HCT116 (cell line): ENCODE data around the gene TDG. TPM values are rescaled to one million over a fixed set of nuclear protein-coding genes. Genes with fewer than 3 reads are reported as not detected.

Source experiments
- ATAC-seq: fragments of 200-7000 bp; cut with Tn5 transposase; 2 replicates; pipeline ENCODE4 v1.9.1; 2020; ENCODE audit warnings: mild to moderate bottlenecking, moderate library complexity
- BruUV-seq: library from RNA; stranded (reverse); fragments of 400-500 nt; replicated peaks from 2 replicates; lab custom pipeline; 2021; lab: Mats Ljungman, UMichigan
- CTCF ChIA-PET: fragments of 300-600 bp; sonication (Branson Sonifier 250); formaldehyde crosslinking; loops from one replicate; lab custom pipeline; 2021; ENCODE audit warnings: antibody characterized with exemption; lab: Charles Lee
- POLR2A ChIA-PET: fragments of 300-600, 350-600 bp; sonication (Branson Sonifier 250); formaldehyde crosslinking; loops from one replicate; lab custom pipeline; 2021; ENCODE audit warnings: antibody characterized with exemption; lab: Charles Lee
- RAD21 ChIA-PET, 2 experiments: fragments of 300-600 bp; sonication (Branson Sonifier 250); formaldehyde crosslinking; loops; one replicate each; lab custom pipeline; 2023; ENCODE audit warnings: low total read pairs in 2 of 2; ENCODE audit not compliant: uncharacterized antibody in 2 of 2, unreplicated experiment in 2 of 2, low non-redundant PET in 1 of 2; lab: Charles Lee
- DNase-seq: peaks from one replicate; pipeline ENCODE4 v3.0.0-alpha.2; 2010; ENCODE audit warnings: low read depth, low spot score
- H2AFZ ChIP-seq: fragments of 200-600 bp; shearing (Covaris generic), sonication (generic); 2 replicates; pipeline ENCODE4 v1.6.1; 2017; ENCODE audit warnings: low read depth, mixed run types, mixed read lengths, antibody characterized with exemption, low read length; ENCODE audit not compliant: poor library complexity, severe bottlenecking
- H3K27ac ChIP-seq: 2 replicates; pipeline ENCODE4 v1.5.1; 2012; ENCODE audit warnings: low read depth, low read length
- H3K27me3 ChIP-seq: fragments of 200-600 bp; sonication (generic); 2 replicates; pipeline ENCODE4 v1.6.1; 2016; ENCODE audit warnings: mixed run types, low read length, mixed read lengths; ENCODE audit not compliant: insufficient read depth
- H3K36me3 ChIP-seq, 2 experiments: fragments of 200-500 bp in 1 of 2; fragments of 200-600 bp in 1 of 2; sonication (Bioruptor generic) in 1 of 2; sonication (generic) in 1 of 2; 2 replicates each; pipeline versions ENCODE4 v1.5.1 to v1.6.1; 2014 to 2016; ENCODE audit warnings: low read length in 2 of 2, inconsistent platforms in 1 of 2, mixed read lengths in 1 of 2, mixed run types in 1 of 2; ENCODE audit not compliant: insufficient read depth in 2 of 2, control insufficient read depth in 1 of 2
- H3K4me1 ChIP-seq, 2 experiments: fragments of 200-600 bp in 1 of 2; sonication (generic) in 1 of 2; 2 replicates each; pipeline versions ENCODE4 v1.5.1 to v1.6.1; 2012 to 2017; ENCODE audit warnings: low read length in 2 of 2, inconsistent platforms in 1 of 2, mild to moderate bottlenecking in 1 of 2, mixed read lengths in 1 of 2, mixed run types in 1 of 2, moderate library complexity in 1 of 2; ENCODE audit not compliant: insufficient read depth in 2 of 2, control insufficient read depth in 1 of 2
- H3K4me2 ChIP-seq: fragments of 200-600 bp; sonication (generic); 2 replicates; pipeline ENCODE4 v1.6.1; 2017; ENCODE audit warnings: mixed run types, low read length, mixed read lengths
- H3K4me3 ChIP-seq, 2 experiments: fragments of 200-600 bp in 1 of 2; sonication (generic) in 1 of 2; replicated peaks in 1 of 2; 2 replicates each; pipeline ENCODE4 v1.5.1; 2011 to 2016; ENCODE audit warnings: low read length in 2 of 2, control low read depth in 1 of 2, low read depth in 1 of 2, mild to moderate bottlenecking in 1 of 2, mixed read lengths in 1 of 2, mixed run types in 1 of 2
- H3K79me2 ChIP-seq: fragments of 200-600 bp; sonication (generic); 2 replicates; pipeline ENCODE4 v1.6.1; 2017; ENCODE audit warnings: mild to moderate bottlenecking, mixed run types, low read length, moderate library complexity, mixed read lengths; ENCODE audit not compliant: insufficient read depth
- H3K9ac ChIP-seq: fragments of 200-600 bp; sonication (generic); 2 replicates; pipeline ENCODE4 v1.6.1; 2016; ENCODE audit warnings: low read length, mixed read lengths
- H3K9me2 ChIP-seq: fragments of 200-600 bp; sonication (generic), shearing (Covaris generic); 2 replicates; pipeline ENCODE4 v1.6.1; 2017; ENCODE audit warnings: mixed run types, mild to moderate bottlenecking, moderate library complexity; ENCODE audit not compliant: insufficient read depth
- H3K9me3 ChIP-seq, 2 experiments: fragments of 200-500 bp in 1 of 2; fragments of 200-600 bp in 1 of 2; sonication (Bioruptor generic) in 1 of 2; sonication (generic) in 1 of 2; 2 replicates each; pipeline ENCODE4 v1.6.1; 2014 to 2017; ENCODE audit warnings: low read length in 2 of 2, mixed read lengths in 2 of 2, inconsistent platforms in 1 of 2, low read depth in 1 of 2, mild to moderate bottlenecking in 1 of 2, mixed run types in 1 of 2, moderate library complexity in 1 of 2; ENCODE audit not compliant: control insufficient read depth in 1 of 2, insufficient read depth in 1 of 2
- H4K20me1 ChIP-seq: fragments of 200-600 bp; sonication (generic), shearing (Covaris generic); 2 replicates; pipeline ENCODE4 v1.6.1; 2017; ENCODE audit warnings: mixed run types, mild to moderate bottlenecking, moderate library complexity; ENCODE audit not compliant: insufficient read depth
- ATF3 ChIP-seq: IDR thresholded peaks from 2 replicates; pipeline ENCODE4 v1.6.1; 2012
- CEBPB ChIP-seq: IDR thresholded peaks from 2 replicates; pipeline ENCODE4 v1.6.1; 2012; ENCODE audit warnings: low read depth
- EGR1 ChIP-seq: IDR thresholded peaks from 2 replicates; pipeline ENCODE4 v1.6.1; 2012; ENCODE audit warnings: low read depth
- ELF1 ChIP-seq: IDR thresholded peaks from 2 replicates; pipeline ENCODE4 v1.6.1; 2012; ENCODE audit warnings: low read depth, borderline replicate concordance
- POLR2A ChIP-seq: IDR thresholded peaks from 2 replicates; pipeline ENCODE4 v1.7.0; 2011; ENCODE audit warnings: borderline replicate concordance; ENCODE audit not compliant: insufficient read depth, insufficient read length; ENCODE audit errors: extremely low read depth
- POLR2AphosphoS5 ChIP-seq: IDR thresholded peaks from 2 replicates; pipeline ENCODE4 v1.6.1; 2011; ENCODE audit warnings: mild to moderate bottlenecking, low read depth, low read length, moderate library complexity
- SP1 ChIP-seq: IDR thresholded peaks from 2 replicates; pipeline ENCODE4 v1.6.1; 2012; ENCODE audit warnings: low read depth
- ZBTB33 ChIP-seq: IDR thresholded peaks from 2 replicates; pipeline ENCODE4 v1.6.1; 2011; ENCODE audit warnings: mild to moderate bottlenecking, low read length, moderate library complexity; ENCODE audit not compliant: insufficient replicate concordance; ENCODE audit errors: extremely low read depth
- ZFX ChIP-seq: fragments of 450-650 bp; IDR thresholded peaks from 2 replicates; pipeline ENCODE4 v1.6.1; 2017
- intact Hi-C: fragments of 100-400 bp; cut with micrococcal nuclease; formaldehyde crosslinking; loops from 2 replicates; pipeline ENCODE4 v1.10.0; 2022
- total RNA-seq: library from RNA; stranded (reverse); gene quantifications from one replicate; pipeline ENCODE4 v1.2.1, GENCODE V29; 2021; ENCODE audit not compliant: unreplicated experiment

The TDG gene
- total RNA-seq, 1 experiment from 2014 or later = 23.9 TPM

- no peak overlapping the region for H3K27ac ChIP-seq
- intact Hi-C loops = no loop called here
- ATAC-seq (no peak), DNase-seq (no peak)
- no peaks in the 10 kb centered on the region for H3K79me2 ChIP-seq
- H3K4me2 ChIP-seq = no peak overlapping the region
- no peaks in the 10 kb centered on the region for H4K20me1 ChIP-seq
- no peak overlapping the region for H3K9ac ChIP-seq
- ChIA-PET POLR2A (no interaction called here), CTCF (no interaction called here), RAD21 (no interaction called here)
- no peaks in the 10 kb centered on the region for H3K4me1 ChIP-seq
- H3K9me3 ChIP-seq = no peaks in the 10 kb centered on the region
- H3K27me3 ChIP-seq = peaks cover 5% of the 10 kb centered on the region; the same call in 1 of the 2 replicates
- H3K36me3 ChIP-seq = no peaks in the 10 kb centered on the region
- H2AFZ ChIP-seq = no peak overlapping the region
- H3K9me2 ChIP-seq = no peaks in the 10 kb centered on the region
- TF ChIP-seq ATF3 (no peak), POLR2AphosphoS5 (no peak)
- no peak overlapping the region for H3K4me3 ChIP-seq
- BruUV-seq = no TSS peak
These were observed 58.0 kb downstream of the TDG start for GRCh38 chr12:104023710-104024109.

DNA sequence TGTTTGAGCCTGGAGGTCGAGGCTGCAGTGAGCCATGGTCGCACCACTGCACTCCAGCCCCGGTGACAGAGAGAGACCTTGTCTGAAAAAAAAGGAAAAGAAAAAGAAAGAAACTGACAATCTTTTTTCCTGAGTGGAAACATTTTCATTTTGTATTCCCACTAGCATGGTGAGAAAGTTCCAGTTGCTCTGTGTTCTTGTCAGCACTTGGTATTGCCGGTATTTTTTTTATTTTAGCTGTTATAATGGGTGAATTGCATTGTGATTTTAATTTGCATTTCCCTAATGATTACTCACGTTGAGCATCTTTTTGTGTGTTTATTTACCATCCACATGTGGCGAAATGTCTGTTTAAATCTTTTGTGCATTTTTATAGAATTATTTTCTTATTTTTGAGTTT, 58.7 kb downstream of the TDG start:
- Histone ChIP-seq H3K9me3 (no peaks in the 10 kb centered on the region), H3K9me2 (no peaks in the 10 kb centered on the region), H4K20me1 (no peaks in the 10 kb centered on the region), H3K36me3 (no peaks in the 10 kb centered on the region), H3K27me3 (peaks cover 5% of the 10 kb centered on the region; the same call in 1 of the 2 replicates), H3K27ac (no peak overlapping the region), H3K9ac (no peak overlapping the region), H3K4me3 (no peak overlapping the region), H2AFZ (no peak overlapping the region), H3K79me2 (no peaks in the 10 kb centered on the region)
- RAD21 ChIA-PET = no interaction called here
- no TSS peak for BruUV-seq
- DNase-seq (no peak), ATAC-seq (no peak)
- intact Hi-C loops = no loop called here
- CTCF ChIA-PET = no interaction called here
- POLR2A ChIA-PET = no interaction called here
- TF ChIP-seq CEBPB (no peak), POLR2AphosphoS5 (no peak), ZBTB33 (no peak), SP1 (no peak), ELF1 (no peak), EGR1 (no peak), ATF3 (no peak), ZFX (no peak), POLR2A (no peak)
- TF ChIP-seq, all 23 proteins: peak for 0
- Histone ChIP-seq H3K4me1 (no peaks in the 10 kb centered on the region), H3K4me2 (no peak overlapping the region)
